Hepatic stellate cell (primary cell): ENCODE data around the gene ABLIM1.

ENCODE experiments used
- DNase-seq: peaks from one replicate; pipeline ENCODE4 v3.0.0; 2011; ENCODE audit warnings: low spot score

ABLIM1 gene

GRCh38 chr10:114647545-114648138 is 10.4 kb downstream of the ABLIM1 start:
- no peak for DNase-seq

- DNase-seq = no peak
Observed at GRCh38 chr10:114646426-114646825, 11.6 kb downstream of the ABLIM1 start.

- DNase-seq = no peak
Observed at GRCh38 chr10:114645706-114646105, 12.4 kb downstream of the ABLIM1 start.

GRCh38 chr10:114643158-114643557 is 14.9 kb downstream of the ABLIM1 start:
- no peak for DNase-seq

- no peak for DNase-seq
Observed at GRCh38 chr10:114642729-114643128, 15.3 kb downstream of the ABLIM1 start.

GRCh38 chr10:114638821-114639625 is 19.1 kb downstream of the ABLIM1 start:
- peak; percentile 60 for DNase-seq

GRCh38 chr10:114635797-114636550 is 22.1 kb downstream of the ABLIM1 start:
- no peak for DNase-seq

GRCh38 chr10:114635101-114635500 is 23.0 kb downstream of the ABLIM1 start:
- DNase-seq = no peak

GRCh38 chr10:114634609-114634979 is 23.5 kb downstream of the ABLIM1 start:
- DNase-seq = peak; percentile 86

- DNase-seq = peak; percentile 85
Observed at GRCh38 chr10:114632869-114633715, 25.0 kb downstream of the ABLIM1 start.

GRCh38 chr10:114631666-114632417 is 26.2 kb downstream of the ABLIM1 start:
- DNase-seq = peak; percentile 38

- DNase-seq = no peak
Observed at GRCh38 chr10:114631090-114631665, 26.9 kb downstream of the ABLIM1 start.

GRCh38 chr10:114629824-114630730 is 28.0 kb downstream of the ABLIM1 start:
- DNase-seq = peak; percentile 42

- DNase-seq = no peak
Observed at GRCh38 chr10:114629083-114629823, 28.8 kb downstream of the ABLIM1 start.

GRCh38 chr10:114628106-114628505 is 30.0 kb downstream of the ABLIM1 start:
- DNase-seq = no peak

- no peak for DNase-seq
Observed at GRCh38 chr10:114626841-114627240, 31.2 kb downstream of the ABLIM1 start.

- no peak for DNase-seq
Observed at GRCh38 chr10:114624951-114625780, 32.9 kb downstream of the ABLIM1 start.

- no peak for DNase-seq
Observed at GRCh38 chr10:114624422-114624821, 33.7 kb downstream of the ABLIM1 start.
